ENCODE data around the gene HOXB9. TPM values are rescaled to one million over a fixed set of nuclear protein-coding genes. Genes with fewer than 3 reads are reported as not detected.
A peak's percentile ranks its signal among the peaks of the same experiment; 100 is the strongest.

The HOXB9 gene
- total and polyA plus RNA-seq, 9 of the 15 experiments (the other 6 are each of a cell fraction or from before 2014, with no cell fraction given): 3.1 to 196 (median 77.6) TPM

GRCh38 chr17:48578616-48579470 is 47.3 kb downstream of the HOXB9 start (continued):
- TF ChIP-seq ZHX1 (conservative IDR thresholded peaks at IDR 0.05; ENCODE audit: low read length) (no peak), FOXA3 (CRISPR knock-in tag; conservative IDR thresholded peaks at IDR 0.05 in 1 of 2, IDR thresholded peaks at IDR 0.05 in 1 of 2) (no peak), RREB1 (CRISPR knock-in tag; IDR thresholded peaks at IDR 0.05) (0 out of 2 replicates have a peak, but pooled peaks have one; percentile 26), ZNF79 (CRISPR knock-in tag; IDR thresholded peaks at IDR 0.05; ENCODE audit: low read depth) (peak; percentile 45; the same call in 1 of the 2 replicates), ZNF184 (CRISPR knock-in tag; IDR thresholded peaks at IDR 0.05) (no peak)

All from K562 (cell line).